GM08714 (cell line): ENCODE measurements around the gene MED12L.

ENCODE experiments used
- H3K4me3 ChIP-seq: fragments of 200-500 bp; sonication (Bioruptor generic); 2 replicates; pipeline ENCODE4 v1.5.1; 2014; ENCODE audit warnings: mild to moderate bottlenecking, low read length, inconsistent platforms
- ZNF274 ChIP-seq: IDR thresholded peaks from 2 replicates; pipeline ENCODE4 v1.6.1; 2012; ENCODE audit warnings: mild to moderate bottlenecking, low read depth, low read length

The MED12L gene

DNA sequence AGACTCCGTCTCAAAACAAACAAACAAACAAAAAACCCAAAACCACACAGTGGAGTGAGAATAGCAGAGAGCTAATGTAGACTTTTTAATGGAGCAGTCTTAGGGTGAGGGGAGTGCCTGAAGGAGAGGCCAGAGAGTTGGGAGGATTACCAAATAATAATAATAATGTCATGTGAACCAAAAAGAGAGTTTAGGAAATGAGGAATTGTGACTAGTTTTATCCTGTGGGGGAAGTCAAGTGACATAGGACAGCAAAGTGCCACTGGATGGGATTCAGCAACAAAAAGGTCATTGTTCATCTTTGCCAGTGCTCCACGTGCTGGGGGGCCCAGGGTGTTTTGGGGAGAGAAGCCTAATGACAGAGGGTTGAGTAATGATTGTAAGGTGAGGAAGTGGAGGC, 218.3 kb downstream of the MED12L start:
- H3K4me3 ChIP-seq = no peak overlapping the region
- no peak for TF ChIP-seq ZNF274

DNA sequence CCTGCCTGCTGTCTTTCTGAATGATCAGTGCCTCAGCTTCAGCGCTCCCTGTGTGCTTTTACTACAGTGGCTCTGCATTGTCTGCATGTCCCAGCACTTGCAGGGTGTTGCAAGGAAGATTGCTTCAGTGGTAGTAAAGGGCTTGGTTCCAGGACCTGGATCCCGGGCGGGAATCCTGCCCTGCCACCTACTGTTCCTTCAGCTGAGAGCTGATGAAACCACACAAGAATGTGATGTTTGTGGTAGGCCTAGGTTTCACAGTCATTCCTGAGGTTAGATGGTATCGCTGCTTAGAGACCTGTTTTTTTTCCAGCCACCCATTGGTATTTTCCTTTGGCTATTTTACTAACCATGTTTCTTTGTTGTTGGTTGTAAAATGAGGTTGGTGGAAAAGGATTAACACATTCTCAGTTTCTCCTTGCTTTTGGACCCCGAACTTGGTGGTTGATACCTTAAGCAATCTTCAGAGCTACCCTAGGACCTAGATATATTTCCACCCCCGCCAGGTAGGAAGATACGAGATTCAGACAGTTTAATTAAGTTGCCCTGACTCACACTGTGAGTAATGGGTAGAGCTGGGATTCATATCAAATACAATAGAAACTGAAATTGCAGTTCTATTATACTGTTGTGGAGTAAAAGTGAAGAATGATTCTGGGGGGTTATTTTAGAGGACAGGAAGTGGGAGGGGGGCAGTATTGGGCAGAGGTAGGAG, 219.8 kb downstream of the MED12L start:
- H3K4me3 ChIP-seq = no peak overlapping the region
- TF ChIP-seq ZNF274 = no peak

DNA sequence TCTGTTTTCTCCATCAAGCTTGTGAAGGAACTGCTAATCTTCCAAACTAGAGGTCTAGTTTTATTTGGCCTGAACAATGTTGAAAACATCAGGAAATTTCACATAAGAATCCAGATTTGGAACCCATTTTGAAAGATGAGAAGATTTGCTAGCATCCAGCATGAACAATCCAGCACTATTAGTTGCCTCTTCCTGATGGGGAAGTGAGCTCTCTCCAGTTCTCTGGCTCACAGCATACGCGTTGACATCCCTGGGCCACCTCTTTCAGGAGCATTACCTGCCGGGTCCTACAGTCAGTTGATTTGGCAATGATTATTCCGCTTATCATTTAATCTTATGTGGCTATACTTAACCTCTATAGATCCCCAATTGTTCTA, 220.3 kb downstream of the MED12L start:
- no peak overlapping the region for H3K4me3 ChIP-seq
- no peak for TF ChIP-seq ZNF274

DNA sequence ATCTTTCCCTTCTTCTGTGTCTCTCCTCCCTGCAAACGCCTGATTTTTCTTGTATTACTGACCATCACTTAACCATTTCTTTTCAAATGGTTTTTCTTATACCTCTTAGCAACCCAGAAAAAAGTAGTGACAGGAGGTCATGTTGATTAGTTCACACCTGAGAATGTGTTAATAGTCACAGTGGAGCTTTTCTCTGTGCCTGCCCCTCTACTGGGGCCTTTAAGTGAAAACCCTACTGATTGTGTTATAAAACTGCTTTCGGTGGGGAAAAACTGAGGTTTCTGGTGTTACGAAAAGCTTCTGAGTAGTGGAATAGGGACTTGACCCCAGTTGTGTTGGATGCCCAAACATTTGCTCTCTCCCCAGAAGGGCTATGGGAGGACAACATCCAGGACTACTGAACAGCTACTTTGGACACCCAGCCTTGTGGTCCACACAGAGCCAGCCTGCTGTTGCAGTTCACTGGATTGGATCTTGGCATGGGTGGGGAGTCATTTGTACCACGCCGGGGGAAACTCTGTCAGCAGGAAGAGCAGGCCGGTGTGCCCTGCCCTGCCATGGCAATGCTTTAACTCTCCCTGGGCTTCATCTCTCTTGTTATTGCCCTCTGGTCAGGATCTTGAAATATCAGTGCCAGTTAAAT, 220.8 kb downstream of the MED12L start:
- no peak for TF ChIP-seq ZNF274

DNA sequence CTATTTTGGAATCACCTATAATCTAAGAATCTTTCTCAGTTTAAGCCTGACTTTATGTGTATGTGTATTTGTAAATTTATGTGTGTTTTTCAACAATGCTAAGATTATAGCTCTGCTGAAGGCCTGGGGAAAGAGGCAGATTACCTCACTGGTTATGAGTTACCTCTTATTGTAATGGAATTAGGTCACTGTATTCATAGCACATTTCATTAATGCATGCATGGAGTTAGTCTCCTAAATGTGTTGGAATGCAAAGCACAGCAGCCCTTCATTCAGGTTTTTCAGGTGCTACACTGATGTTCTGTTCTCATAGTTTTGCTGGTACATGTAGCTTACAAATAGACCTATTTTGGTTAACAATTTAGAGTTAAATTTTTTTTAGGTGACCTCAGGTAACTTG, 221.7 kb downstream of the MED12L start:
- TF ChIP-seq ZNF274 = no peak
- no peak overlapping the region for H3K4me3 ChIP-seq

More for the DNA sequence above, 220.8 kb downstream of the MED12L start:
- H3K4me3 ChIP-seq = no peak overlapping the region

DNA sequence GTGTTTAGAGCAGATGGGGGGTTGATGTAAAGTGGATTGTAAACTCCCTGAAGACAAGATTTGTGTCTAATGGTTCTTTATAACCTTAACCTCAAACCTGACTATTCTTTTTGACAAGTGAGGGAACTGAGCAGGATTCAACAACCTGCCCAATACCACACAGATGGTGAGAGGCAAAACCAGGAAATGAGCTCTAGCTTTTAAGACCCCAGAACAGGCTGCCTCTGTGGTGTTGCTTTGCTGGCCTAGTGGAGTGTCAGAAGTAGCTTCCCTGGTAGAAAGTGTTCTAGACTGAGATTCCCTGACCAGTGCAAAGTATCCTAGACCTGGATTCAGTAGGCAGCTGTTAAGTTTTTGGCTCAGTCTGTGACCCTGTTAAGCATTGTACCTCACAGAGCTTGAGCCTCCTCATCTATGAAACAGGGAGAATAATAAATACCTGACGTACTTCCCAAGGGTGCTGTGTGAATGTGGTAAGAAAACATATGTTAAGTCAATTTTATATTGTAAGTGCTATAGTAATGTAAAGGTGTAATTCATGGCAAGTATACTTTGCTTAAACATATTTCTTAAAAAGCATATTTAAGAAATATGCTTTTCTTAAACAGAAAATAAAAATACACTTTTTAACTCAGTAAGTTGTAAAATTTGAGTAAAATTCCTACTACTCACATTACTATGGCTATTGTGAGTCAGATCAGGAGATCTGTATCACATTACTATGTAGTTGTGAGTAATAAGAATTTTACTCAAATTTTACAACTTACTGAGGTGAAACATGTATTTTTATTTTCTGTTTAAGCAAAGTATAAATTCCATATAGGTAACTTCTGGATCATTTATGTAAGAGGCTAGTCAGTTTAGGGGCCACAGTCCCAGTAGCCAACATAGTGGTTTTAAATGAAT, 222.4 kb downstream of the MED12L start:
- no peak for TF ChIP-seq ZNF274
- no peak overlapping the region for H3K4me3 ChIP-seq

DNA sequence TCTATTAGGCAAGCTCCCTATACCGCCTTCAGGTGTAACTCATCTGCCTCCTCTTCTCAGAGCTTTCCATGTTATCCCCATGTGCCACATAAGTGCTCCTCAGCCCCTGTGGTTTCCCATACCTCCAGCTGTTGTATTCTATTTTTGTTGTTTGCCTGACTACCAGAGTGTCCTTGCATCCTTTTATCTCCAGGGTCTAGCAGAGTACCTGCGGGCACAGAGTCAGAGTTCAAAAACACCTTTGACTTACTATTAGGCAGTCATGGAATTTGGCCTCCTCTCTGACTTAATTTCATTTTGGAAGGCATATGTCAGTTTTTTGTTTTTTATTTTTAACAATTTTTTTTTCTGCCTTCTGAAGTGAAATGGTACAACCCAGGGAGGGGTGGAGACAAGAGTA, 224.1 kb downstream of the MED12L start:
- H3K4me3 ChIP-seq = no peak overlapping the region
- TF ChIP-seq ZNF274 = no peak

DNA sequence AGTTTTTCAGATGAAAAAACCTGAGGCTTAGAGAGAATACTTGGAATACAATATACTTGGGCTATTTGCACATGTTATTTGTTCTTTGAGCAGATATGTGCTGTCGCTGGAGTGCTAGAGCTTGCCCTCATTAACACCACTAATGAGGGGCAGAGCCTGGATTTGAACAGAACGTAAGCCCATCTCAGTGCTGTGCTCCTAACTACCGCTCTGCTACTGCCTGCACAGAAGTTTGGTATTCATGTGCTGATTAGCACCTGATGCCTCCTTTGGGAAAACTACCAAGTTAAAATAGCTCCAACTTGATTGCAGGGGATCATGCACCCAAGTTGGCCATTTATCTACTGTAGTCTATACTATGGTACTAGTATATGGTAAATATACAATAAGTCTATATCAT, 227.5 kb downstream of the MED12L start:
- TF ChIP-seq ZNF274 = no peak
- H3K4me3 ChIP-seq = no peak overlapping the region

DNA sequence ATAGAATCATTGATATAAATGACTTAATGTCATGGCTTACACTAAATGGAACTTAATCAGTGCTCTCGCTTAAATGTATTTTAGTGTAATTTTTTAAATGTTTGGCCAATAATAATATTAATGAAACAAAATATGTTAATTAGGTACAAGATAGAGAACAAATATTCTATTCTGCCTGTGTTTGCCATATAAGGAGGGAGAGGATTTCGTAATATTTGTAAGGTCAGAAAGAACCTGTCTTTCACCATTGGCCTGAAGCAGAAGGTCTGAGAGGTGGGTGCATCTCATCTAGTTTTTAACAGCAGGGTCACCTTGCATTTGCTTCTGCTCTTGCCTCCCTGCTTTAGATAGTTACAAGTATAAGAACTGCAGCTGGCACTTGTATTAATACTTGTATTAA, 228.7 kb downstream of the MED12L start:
- H3K4me3 ChIP-seq = no peak overlapping the region
- TF ChIP-seq ZNF274 = no peak

DNA sequence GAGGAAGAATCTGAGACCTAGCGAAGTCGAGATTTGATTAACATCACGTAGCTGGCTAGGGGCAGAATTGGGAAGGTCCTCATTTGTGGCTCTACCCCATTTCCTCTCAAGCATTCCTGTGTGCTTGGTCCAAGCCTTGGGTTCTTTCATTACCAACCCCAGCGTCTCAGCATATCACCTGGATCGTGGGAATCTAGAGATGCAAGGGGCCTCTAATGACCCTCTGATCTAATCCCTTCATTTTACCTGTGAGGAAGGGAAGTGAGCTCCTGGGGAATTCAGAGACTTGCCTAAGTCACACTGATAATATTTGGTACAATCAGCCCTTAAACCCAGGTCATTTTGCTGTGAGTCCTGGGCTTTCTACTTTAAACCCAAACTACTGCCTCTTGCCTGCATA, 229.1 kb downstream of the MED12L start:
- H3K4me3 ChIP-seq = no peak overlapping the region
- TF ChIP-seq ZNF274 = no peak

DNA sequence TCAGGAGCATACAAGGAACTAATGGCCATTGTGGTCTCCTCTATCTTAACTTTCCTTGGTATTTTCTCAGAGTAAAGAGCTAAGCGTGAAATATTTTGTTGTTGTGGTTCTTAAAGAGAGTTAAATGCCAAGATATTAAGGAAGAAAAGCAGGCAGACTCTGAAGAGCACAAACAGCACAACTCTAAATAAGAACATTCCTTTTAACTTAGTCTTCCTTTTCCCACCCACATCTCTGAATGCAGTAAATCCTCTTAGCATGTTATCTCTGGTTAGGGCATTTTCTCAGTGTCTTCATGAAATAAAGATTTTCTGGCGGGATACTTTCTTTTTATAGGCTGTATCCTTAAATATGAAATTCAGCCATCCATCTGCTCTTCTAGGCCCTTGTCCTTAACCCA, 229.7 kb downstream of the MED12L start:
- no peak overlapping the region for H3K4me3 ChIP-seq
- no peak for TF ChIP-seq ZNF274

DNA sequence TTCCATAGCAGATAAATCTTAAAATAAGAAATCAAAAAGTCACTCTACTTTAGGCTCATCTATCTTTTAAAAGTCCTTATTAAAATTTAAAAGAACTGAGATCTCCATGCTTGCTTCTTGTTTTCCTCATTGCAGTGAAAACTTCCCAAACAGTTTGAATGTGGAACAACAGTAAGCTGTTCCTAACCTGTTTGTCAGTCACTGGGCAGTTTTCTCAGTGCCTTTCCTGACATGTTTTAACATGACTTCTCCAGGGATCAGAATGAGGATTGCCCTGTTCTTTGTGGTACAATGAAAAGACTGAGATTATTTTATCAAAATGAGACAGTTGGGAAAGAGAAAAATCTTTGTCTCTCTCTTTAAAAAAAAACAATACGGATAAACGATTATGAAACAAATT, 230.4 kb downstream of the MED12L start:
- H3K4me3 ChIP-seq = no peak overlapping the region
- no peak for TF ChIP-seq ZNF274

DNA sequence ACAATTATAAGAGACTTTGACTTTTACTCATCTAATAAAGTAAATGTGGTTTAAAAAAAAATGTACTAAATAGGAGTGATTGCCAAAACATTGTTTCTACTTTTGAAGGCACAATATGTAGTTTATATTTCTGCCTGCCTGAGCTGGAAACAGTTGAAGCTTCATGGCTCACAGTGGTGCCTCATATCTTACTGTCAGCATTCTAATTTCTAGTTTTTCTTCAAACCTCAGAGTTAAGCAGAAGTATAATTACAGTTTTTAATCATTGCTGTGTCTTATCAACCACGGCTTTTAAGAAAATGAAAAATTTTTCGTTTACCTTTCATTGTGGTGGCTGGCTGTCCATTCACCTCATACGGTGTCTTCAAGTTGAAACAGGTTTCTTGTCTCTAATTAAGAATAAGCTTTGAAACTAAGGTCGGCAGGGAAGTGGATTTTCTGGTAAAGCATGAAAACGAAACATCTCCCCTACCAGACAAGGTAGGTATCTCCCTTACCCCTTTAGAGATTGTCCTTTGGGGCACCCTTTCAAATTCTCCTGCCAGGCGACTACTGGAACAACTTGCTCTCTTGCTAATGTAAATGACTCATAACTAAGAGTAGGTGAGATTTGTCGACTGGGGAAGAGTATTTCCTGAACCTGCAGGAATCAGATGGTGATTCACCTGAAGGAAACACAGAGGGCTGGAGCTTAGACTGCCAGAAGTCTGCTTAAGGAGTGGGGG, 231.0 kb downstream of the MED12L start, which contains the start of gene GPR87:
GPR87 (minus strand) TSS at position 554 of the 725 bp plus-strand sequence. CDS start 16,720 bp downstream, outside the sequence.
- H3K4me3 ChIP-seq = no peak within 1 kb of the TSS

DNA sequence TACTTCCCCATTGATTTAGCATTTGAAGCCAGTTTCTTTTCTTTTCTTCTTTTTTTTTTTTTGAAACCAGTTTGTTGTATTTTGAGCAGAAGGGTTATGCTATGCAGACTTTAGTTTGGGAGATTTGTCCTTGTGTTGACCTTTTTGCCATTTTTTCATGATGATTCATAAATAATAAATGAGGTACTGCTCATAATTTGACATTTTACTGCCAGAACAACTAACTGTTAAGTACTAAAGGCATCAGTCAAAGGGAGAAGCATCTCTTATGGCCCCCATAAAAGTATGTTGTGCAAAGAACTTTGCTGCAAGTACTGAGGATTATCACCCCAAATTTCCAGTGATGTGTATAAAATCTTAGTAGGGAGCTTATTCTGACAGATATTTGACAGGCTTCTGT, 232.8 kb downstream of the MED12L start:
- H3K4me3 ChIP-seq = no peak overlapping the region
- no peak for TF ChIP-seq ZNF274

More for the DNA sequence above, 231.0 kb downstream of the MED12L start, which contains the start of gene GPR87:
- TF ChIP-seq ZNF274 = no peak
